DMS79 (cell line): ENCODE measurements around the gene CCDC39.
A peak's percentile ranks its signal among the peaks of the same experiment; 100 is the strongest.

ENCODE experiments used
- DNase-seq: peaks from one replicate; lab custom pipeline; 2025; lab: John Stamatoyannopoulos, UW

CCDC39 gene

DNA sequence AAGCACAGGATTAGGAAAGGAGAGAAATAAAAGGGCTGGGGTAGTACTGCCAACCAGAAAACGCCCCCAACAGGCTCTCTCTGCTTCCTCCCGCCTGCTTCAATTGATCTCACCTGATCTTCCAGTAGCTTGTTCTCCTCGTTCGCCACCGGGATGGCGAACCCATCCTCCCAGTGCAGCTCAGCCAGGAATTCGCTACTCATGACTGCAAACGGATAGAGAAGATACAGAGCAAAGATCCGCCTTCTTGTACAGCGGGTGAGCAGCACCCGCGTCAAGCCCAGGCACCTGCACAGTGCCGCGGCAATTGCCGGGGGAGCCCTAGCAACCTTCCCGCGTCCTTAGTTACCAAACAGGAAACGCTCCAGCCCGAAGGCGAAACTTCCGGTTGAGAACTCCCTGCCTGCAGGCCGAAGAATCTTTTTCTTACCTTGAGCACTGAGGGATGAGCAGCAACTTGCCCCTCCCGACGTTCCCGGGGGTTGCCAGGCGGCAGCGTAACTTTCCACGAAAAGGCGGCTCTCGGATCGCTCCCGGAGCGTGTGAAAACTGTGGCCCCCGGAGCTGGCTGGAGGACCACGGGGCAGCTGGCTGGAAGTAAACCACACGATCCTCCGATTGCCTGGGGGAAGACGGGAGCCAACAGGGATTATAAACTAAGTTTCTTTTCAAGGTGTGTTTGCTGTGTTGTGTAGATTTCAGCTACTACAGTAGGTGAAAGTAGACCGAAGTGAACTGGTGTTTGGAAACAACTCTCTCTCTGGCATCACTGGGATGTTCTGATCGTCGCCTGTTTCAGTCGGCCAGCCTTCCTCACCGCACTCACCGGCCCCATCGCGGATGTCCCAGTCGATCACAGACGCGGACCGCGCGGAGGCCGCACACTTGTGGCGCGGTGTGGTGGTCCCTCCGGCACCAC is at the start of gene CCDC39:
Gene CCDC39 (minus strand): TSS at position 312 of the 919 bp plus-strand sequence. CDS start 109 bp downstream, at position 203.
- peak; percentile 64 for DNase-seq

DNA sequence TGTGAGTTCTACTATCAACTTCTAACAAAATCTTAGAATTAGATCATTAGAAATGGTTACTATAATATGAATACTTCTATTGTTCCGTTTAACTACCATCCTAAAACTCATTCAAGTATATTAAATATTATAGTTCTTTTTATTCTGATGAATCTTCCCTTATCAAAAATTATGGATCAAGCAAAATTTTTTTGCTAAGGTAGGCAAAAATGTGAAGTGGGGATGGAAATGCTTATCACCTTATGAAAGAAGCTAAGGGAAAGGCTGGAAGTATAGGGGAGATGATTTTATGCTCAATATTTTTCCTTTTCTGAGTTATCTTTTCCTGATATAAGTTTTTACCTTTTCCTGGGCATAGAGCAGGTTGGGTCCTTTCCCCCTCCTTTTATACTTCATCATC is 40.7 kb upstream of the CCDC39 start:
- DNase-seq = no peak

DNA sequence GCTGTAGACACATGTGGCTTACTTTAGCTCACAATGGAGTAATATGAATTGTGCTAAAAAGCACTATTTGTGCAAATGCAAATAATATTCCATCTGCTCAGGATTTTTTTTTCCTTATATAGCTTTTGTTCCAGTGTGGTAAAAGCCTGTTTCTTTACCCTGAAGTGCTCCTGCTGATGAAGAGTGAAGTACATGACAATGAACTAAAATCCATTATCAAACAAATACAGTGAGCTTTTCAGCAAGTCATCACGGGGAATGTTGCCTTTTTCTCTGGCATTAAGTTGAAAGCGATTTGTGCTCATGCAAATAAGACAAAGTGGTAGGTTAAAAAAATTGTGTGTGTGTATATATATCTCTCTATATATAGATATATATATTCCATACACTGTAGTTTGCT is 28.6 kb upstream of the CCDC39 start:
- no peak for DNase-seq

DNA sequence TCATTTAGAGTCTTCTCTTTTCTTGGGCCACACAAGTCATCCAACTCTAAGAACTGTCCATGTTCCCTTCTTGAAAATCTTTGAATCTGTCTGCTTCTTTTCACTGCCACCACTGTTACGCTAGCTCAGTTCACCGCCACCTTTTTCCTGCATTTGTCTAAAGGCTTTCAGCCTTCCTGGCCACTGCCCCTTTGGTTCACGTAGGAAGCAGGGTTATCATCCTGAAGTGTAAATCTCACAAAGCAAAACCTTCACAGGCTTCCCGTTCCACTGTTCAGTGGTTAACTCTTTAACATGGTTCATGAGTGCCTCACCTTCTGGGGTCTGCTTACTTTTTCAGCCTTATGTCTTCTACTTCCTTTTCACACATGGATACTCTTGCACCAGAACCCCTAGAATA is 26.3 kb upstream of the CCDC39 start:
- DNase-seq = no peak

DNA sequence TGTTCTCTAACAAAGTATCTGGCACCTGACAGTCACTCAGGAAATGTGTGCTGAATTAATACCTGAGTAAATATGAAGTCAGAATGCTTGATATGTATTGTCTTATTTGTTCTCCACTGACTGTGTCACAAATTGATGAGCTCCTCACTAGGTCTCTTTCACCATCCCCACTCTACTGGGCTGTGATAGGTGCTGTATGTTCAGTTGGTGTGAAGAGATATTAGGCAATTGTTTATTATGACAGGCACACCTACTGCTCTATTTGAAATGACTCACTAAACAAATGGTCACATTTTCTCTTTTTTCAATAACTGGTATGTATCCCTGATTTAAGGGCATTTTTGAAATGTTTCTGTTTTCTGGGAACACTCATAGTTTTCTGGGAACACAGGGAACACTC is 25.2 kb upstream of the CCDC39 start:
- DNase-seq = no peak

DNA sequence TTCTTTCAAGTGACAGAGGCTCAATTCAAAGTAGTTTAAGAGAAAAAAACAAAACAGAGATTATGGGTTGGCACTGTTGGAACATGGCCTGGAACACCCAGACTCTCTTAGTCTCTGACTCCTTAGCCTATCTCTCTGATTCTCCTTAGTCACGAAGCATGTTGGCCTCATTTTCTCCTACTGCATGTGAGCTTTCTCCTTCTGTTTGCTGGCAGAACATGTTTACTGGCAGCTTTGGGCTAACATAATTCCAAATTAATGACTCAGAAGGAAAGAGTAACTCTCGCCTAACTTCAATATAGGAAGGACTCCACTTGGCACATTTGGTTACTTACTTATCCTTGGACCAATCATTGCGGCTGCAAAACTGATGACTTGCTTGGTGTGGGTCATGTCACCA is 21.7 kb upstream of the CCDC39 start:
- DNase-seq = no peak

DNA sequence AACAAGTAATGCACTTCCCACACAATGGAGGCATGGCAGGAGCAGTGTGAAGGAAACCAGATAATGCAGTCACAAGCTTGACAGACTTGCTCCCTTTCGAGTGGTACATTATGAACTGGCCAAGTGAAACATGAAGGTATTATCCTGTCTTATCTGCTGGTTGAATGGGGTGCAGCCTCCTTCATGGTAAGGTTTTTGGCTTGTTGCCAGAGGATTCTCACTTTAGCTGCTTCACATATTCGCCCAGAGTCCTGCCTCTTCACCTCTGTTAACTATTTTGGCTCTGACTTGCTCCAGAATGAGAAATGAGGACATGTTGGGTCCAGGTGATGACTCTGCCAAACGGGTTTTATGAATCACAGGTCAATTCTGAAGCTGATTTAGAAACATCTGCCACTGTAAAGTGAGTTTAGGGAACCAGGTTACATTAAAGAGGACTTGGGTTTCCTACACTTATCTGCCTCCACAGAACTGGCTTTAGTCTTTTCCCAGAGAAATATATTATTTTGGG is 19.5 kb upstream of the CCDC39 start:
- DNase-seq = no peak

DNA sequence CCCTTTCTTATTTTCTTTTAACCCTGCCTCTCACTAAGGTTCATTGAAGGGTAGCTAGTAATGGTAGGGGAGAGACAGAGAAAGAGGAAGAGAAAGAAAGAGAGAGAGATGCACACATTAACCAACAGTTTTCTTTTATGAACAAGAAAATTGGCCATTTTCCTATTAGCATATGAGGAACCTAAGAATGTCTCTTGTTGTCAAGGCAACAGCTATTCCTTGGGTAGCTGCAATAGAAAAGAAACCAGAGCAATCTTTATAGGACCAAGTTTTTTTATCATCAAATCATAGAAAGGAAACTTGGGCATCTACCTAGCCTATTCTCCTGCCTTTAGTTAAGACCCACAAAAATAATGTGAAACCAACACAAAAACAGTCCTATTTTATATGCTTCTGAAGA is 15.0 kb upstream of the CCDC39 start:
- no peak for DNase-seq

DNA sequence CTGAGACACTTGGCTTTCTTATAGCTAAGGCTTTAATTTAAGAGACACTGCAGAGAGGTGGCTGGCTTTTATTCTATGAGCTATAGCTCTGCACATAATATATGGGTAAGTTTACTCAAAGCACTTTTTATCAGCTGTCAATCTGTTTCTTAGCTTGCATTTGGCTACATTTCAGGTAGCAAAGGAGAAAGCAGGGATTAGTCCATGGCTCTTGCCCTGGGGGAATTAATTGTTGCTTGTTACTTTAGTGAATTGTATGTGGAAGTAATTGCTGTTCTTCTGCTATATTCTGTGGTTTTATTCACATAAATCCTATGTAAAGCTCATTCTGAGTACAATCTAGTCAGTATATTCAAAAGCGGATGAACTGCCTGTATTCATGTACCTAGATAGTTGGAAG is 14.4 kb upstream of the CCDC39 start:
- DNase-seq = no peak

DNA sequence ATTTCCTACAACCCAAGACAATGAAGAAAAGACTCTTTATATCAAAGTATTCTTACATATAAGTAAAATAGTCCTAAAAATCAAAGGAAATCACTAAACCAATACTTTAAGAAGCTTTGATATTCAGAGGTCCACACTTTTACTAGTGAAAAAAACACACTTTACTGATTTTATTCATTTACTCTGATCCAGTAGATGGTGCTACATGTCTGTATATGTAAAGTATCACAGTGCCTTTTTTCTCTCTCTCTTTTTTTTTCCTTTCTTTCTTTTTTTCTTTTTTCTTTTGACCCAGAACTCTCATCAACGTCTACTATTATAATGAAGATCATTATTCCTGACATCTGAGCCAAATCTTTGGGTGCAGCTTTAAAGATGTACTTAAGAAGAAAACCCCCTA is 10.8 kb upstream of the CCDC39 start:
- DNase-seq = no peak

DNA sequence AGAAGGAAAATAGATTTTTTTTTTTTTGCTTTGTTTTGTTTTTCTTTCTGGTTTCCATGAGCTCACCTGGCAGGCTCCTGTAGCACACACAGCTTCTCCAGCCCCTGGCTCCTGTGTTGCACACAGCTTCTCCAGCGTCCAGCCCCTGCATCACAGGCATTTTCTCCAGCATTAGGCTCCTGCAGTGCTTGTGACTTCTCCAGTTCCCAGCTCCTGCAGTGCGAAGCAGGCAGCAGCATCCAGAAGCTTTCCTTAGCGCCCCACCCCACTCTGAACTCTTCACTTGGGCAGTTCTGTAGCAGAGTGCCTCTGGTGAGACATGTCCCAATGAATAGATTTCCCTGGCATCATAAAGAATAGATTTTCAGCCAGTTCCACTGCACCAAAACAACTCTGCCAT is 5.5 kb upstream of the CCDC39 start:
- no peak for DNase-seq

DNA sequence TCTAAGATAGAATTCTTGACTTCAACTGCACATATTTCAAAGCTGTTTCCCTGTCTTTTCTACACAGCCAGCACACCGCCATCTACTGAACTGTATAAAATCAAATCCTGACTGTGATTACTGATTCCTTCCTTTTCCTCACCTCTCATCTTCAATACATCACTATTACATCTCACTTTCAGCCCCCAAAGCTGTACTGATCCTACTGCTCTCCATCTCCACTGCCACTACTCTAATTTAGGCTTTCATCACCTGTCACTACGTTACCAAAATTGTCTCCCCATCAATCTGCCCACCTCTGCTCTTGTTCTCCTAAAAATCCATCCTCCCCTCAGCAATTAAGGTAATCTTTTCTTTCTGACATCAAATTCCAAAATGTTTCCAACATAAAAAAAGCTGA is 4.5 kb upstream of the CCDC39 start:
- no peak for DNase-seq

DNA sequence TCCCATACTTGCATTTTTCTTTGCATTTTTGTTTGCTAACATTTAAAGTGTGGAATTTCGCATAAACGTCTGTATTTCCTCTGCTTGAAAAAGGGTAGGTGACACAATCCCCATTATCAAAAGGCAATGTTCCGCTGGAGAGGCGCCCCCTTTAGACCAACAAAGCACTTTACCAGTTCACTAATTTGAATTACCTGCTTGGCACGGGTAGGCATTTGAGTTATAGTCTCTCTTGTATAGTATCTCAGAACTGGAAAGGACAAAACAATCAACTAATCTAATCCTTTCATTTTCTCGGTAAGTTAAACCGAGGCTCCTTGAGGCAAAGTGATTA is 775 bp upstream of the CCDC39 start:
- DNase-seq = no peak

DNA sequence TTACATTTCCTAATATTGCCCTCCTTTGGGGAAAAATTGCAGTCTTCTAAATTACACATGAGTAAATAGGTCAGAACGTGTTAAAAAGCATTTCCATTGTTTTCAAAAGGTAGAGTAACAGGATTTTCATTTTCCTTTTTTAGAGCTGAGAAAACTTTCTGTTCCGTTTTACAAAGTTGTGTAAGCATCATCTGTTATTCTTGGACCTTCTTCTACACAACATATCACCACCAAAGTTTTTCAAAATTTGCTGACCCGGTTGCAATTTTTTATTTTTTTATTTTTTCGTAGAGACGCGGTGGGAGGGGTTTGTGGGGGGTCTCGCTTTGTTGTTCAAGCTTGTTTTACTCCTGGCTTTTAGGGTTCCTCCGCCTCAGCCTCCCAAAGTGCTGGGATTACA is 1.1 kb downstream of the CCDC39 start:
- DNase-seq = no peak

DNA sequence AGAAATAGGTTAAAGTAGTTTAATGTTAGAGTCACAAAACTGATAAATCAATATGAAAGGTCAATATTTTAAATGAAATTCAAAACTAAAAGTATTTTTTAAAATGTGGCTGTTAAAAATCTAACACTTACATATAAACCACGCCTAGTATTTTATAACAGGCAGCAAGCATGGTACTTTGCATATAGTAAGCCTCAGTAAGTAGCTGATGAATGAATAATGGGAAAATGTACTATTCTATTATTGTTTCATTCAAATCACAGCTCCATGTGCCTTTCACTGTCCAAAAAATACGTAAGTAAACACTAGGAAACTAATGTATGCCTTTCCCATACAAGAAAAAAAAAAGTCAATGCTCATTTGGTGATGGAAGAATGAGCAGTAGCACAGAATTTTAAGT is 17.8 kb downstream of the CCDC39 start:
- no peak for DNase-seq

DNA sequence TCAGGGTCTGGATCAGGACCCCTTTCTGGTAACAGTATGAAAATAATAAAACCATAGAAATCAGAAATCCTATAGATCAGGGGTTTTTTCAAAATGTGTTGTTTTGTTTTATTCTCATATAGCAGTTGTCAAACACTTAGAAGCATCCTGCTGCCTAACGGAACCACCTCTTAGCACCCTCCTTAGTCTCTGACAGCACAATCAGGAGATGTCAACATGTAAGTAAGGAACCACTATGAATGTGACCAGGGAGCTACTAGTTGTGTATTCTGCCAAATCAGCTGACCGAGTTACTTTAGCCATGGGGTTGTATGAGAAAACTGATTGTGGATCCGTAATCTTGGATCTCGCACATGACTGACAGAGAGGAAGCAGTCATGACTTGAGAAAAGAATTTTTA is 22.2 kb downstream of the CCDC39 start:
- DNase-seq = no peak

DNA sequence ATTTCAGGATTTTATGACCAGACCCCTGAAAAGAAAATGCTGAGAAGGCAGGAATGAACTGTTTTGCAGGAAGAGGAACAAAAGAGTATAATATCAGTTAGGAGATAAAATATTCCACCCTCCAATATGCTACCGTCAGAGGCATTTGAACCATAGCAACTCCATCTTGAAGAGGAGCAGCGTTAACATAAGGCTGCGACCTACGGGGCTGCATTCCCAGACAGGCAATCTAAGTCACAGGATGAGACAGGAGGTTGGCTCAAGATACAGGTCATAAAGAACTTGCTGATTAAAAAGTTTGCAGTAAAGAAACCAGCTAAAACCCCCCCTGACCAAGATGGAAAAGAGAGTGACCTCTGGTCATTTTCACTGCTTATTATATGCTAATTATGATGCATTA is 22.9 kb downstream of the CCDC39 start:
- DNase-seq = no peak

DNA sequence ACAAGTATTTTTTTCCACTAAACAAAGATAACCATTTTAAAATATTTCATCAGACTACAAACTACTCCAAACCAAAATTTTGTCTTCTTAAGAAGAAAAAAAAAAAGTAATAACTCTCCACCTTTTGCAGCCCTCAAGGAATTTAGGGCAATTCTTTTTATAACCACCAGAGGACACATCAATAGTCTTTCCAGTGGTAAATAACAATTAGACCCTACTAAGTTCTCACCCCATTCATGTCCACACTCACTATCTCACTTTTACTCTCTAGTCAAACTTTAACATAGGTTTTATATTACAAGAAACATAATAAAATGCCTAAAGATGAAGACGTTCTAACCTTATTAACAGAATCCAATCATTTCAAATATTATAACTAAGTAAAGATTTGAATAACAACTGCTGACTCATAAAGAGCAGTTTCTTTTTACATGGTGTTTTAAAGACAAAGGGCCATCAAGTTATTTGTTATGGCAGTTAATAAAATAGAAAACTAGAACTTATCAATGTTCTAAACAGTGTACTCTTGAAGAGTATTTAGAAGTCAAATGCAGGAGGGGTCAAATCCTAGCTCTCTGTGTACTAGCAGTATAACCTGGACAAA is 33.0 kb downstream of the CCDC39 start:
- no peak for DNase-seq

DNA sequence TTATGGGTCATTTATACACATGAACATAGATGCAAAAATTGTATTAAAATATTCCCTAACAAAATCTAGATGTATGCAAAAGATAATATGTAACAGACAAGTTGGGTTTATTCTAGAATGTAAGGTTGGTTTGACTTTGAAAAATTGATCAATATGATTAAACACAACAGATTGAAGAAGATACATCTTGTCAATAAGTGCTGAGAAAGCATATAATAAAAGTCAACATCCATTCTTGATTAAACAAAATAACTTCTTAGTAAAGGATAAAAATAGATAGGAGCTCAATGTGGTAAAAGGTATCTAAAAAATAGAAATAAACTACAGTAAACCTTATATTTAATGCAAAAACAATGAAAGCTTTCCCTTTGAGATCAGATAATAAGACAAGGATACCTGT is 38.3 kb downstream of the CCDC39 start:
- no peak for DNase-seq

DNA sequence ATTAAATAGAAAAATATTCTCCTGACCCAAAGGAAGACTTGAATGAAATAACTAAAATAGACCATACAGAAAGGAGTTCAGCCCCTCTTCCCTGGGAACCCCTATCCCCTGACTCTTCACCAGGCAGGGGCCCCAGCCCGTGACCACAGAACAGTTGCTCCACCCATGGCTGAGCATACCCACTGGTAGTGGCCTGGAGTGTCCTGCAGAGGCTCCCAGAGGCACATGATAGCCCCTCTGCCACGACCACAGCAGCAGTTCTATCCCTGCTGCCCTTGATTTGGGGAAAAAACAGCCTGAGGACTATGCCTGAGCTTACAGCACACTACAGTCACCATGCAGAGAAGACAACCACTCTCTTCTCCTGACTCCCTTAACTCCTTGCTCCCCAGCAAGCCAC is 45.6 kb downstream of the CCDC39 start:
- DNase-seq = no peak

DNA sequence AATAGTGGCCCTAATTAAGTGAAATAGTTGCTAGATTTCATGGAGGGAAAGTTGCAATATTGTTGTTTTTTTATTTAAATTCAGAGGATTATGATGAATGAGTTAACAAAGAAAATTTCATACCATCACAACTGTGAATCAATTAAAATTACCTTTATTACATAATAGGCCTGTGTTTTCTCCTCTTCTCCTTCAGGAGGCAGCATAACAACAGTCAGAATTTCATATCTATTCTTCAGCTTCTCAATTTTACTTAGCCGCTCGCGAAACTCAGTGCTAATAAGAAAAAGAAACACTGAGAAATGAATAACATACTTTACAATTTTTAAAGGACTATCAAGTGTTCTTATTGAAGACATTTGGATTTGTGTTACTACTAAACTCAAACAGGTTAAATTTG is 48.0 kb downstream of the CCDC39 start:
- DNase-seq = no peak

DNA sequence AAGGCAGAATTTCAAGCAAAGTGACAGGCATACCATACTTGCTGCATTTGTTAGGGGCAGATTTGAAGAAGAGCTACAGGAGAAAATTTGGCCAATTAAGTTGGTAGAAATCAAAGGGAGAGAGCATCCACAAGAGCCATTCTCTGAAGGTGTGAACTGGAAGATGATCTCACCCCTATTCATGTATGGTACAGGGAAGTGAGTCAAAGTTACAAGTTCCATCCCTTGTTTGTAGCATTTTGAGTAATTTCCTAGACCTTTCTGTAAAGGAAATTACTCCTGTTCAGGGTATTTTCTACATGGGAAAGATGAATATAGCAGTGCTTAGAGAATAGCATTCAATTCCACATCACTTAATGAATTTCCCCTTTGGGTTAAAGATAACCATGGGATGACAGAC is 48.9 kb downstream of the CCDC39 start:
- no peak for DNase-seq

DNA sequence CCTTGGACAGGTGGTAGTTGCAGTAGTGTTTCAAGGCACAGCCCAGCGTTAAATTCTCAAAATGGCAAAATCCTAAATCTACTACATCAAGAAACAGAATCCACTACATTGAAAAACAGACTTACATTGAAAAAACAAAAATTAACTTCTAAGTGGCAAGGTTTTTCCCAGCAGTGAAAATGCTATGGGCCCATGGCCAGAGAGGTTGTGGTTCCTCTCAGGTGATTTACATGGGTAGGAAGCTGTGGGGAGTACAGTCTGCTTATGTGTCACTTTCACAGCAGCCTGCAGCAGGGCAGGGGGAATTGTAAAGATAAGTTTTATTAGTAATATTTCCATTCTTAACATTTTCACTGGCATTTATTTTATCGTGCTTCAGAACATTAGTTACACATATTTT is 52.4 kb downstream of the CCDC39 start:
- DNase-seq = no peak

DNA sequence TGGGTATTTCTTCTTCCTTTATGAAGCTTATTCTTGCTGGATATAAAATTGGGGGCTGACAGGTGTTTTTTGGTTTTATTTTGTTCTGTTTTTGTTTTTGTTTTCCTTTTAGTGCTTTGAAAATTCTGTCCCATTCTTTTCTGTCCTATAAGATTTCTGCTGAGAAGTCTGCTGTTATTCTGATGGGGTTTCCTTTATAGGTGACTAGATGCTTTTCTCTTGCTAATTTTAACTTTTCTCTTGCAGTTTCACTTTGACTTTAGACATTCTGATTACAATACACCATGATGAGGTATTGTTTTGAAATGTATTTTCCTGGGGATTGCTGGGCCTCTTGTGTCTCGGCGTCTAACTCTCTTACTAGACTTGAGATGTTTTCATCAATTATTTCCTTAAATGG is 54.6 kb downstream of the CCDC39 start:
- no peak for DNase-seq
